OCI-LY3 (cell line): ENCODE measurements around the gene C1orf52.

Experiments
- EZH2phosphoT487 ChIP-seq: fragments of 200-600 bp; shearing (Covaris generic); IDR thresholded peaks from 2 replicates; pipeline ENCODE4 v1.6.1; 2018; ENCODE audit warnings: antibody characterized with exemption, mixed run types, low read depth
- TF ChIP-seq, protein P1 (sequence below): fragments of 200-600, 300-600 bp; sonication (generic); IDR thresholded peaks from 2 replicates; pipeline ENCODE4 v1.5.1; 2014; ENCODE audit warnings: antibody characterized with exemption, low read length, low read depth

DNA sequence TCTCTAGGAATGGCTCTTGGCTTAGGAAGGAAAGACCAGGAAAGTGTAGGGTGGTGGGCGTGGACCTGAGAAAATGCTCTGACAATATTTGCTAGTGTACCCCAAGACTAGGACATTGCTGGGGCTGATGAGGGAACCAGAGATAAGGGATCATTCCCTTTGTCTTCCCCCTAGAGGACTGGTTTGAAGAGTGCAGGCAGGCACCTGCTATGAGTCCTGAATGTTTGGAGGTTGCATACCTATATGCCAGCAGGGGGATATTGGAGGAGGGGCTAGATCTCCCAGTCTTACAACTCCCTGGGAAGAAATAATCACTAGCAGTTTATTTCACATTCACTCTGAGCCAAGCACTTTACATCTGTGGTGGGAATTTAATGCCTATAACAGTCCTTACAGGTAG, 23.0 kb upstream of the C1orf52 start:
- no peak for TF ChIP-seq EZH2phosphoT487
- TF ChIP-seq, protein P1, sequence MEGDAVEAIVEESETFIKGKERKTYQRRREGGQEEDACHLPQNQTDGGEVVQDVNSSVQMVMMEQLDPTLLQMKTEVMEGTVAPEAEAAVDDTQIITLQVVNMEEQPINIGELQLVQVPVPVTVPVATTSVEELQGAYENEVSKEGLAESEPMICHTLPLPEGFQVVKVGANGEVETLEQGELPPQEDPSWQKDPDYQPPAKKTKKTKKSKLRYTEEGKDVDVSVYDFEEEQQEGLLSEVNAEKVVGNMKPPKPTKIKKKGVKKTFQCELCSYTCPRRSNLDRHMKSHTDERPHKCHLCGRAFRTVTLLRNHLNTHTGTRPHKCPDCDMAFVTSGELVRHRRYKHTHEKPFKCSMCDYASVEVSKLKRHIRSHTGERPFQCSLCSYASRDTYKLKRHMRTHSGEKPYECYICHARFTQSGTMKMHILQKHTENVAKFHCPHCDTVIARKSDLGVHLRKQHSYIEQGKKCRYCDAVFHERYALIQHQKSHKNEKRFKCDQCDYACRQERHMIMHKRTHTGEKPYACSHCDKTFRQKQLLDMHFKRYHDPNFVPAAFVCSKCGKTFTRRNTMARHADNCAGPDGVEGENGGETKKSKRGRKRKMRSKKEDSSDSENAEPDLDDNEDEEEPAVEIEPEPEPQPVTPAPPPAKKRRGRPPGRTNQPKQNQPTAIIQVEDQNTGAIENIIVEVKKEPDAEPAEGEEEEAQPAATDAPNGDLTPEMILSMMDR, result no peak
